GM12801 (cell line): ENCODE results near the gene JMJD6.

ENCODE experiments used
- CTCF ChIP-seq: IDR thresholded peaks from one replicate; pipeline ENCODE4 v1.5.1; 2011; ENCODE audit warnings: control low read depth; ENCODE audit not compliant: insufficient read length; ENCODE audit errors: extremely low read depth

Gene JMJD6

DNA sequence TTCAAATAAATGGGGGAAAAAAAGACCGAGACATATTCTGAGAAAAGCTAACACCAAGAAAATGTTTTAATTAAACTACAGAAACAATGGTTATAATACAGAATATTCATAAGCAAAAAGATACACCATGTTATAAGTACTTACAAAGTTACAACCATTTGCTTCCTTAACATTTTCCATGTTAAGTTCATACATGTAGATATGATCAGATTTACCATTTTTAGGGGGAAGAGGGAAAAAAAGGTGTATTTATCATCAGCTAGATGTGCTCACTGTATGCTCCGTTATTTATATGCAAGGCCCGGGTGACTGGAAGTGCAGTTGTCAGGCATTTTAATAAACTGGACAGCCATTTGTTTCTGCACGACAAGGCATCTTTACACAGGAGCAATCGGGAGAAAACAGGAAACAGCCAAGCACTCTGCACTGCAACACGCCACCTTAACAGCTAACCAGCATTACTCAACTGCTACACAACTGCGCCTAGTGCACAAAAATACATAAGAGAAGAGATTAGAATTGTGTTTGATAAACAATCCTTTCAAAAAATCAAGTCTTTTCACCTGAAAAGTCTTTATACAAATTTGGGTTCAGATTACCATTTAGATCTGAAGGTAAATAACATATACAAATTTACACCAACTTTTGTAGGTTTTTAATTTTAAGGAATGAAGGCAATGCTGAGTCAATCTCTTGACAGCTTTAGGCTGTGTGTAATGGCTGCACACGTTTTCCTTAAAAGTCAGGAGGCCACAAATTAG is 7.9 kb upstream of the JMJD6 start:
- no peak for TF ChIP-seq CTCF

- TF ChIP-seq CTCF, result no peak
These were observed 7.2 kb upstream of the JMJD6 start for GRCh38 chr17:76733618-76733957.

- TF ChIP-seq CTCF, result no peak
These were observed 6.6 kb upstream of the JMJD6 start for GRCh38 chr17:76732734-76733617.

- no peak for TF ChIP-seq CTCF
These were observed 1.5 kb upstream of the JMJD6 start for GRCh38 chr17:76727745-76728456.

- no peak for TF ChIP-seq CTCF
These were observed 641 bp upstream of the JMJD6 start, which contains the start of gene METTL23 for GRCh38 chr17:76726776-76727718. TSS of gene METTL23 (plus strand) at chr17:76726839. CDS start at chr17:76729711, 2,872 bp downstream.

DNA sequence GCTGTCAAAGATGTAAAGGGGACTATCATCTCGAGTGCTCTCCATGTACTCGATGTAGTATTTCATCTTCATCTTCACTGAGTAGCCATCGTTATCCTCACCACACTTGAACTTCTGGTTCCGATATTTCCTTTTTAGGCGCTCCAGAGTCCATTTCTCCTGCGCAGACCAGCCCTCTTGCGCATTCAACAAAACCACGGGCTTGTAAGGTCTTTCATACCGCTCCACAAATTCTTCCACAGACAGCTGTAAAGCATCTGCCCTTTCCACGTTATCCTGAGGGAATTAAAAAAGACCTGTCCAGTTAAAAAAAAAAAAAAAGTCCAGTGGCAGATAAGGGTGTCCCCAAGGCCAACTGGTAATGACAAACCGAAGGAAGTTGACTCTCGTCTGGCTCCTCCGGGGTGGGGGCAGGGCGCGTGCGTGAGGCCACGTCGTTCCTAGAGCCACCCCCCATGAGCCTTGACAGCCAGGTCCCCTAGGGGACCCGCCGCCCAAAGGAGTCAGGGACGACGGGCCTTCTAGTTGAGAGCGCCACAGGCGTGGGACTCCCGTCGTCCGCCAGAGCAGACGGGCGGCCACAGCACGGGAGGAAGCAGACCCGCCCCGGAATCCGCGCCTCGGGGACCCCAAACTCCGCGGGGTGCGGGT is 701 bp downstream of the JMJD6 start:
- no peak for TF ChIP-seq CTCF
